ENCODE results near the gene TRAF2. TPM values are rescaled to one million over a fixed set of nuclear protein-coding genes. Genes with fewer than 3 reads are reported as not detected.
A peak's percentile ranks its signal among the peaks of the same experiment; 100 is the strongest.

The TRAF2 gene
- total and polyA plus RNA-seq, 2 of the 4 experiments (the other 2 are of a cell fraction): 6.6 to 12.0 TPM

DNA sequence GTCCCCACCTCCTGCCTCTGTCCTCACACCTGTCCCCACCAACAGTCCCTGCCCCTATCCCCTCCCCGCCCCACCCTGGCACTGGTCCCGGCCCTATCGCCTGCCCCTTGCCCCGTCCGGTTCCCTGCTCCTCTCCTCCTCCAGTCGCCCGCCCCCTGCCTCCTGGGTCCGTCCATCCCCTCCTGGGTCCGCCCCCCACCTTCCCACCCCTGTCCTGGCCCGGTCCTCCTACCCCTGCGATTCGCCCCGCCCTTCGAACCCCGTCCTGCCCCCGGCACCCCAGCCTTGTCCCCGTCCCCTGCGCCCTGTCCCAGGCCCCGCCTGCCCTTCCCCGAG is 20.6 kb upstream of the TRAF2 start:
- dilution Hi-C loops (cut with HindIII; ENCODE audit: low sequenced_read_pairs, unreplicated experiment): no loop called here
- BruUV-seq (replicated peaks): no TSS peak
- ChIA-PET POLR2A (ENCODE audit: unreplicated experiment) (no interaction called here), CTCF (no interaction called here)
- H2BK15ac ChIP-seq (ENCODE audit: low read depth, low read length): no peak overlapping the region
- no peak overlapping the region for H3K18ac ChIP-seq (ENCODE audit: low read depth, low read length)
- H4K5ac ChIP-seq (ENCODE audit: low read depth, low read length): no peak overlapping the region
- peak overlapping the region; percentile 76 for H3K27ac ChIP-seq (ENCODE audit: insufficient read depth, low read length)
- H4K91ac ChIP-seq (ENCODE audit: insufficient read depth, low read depth, low read length): no peak overlapping the region; the same call in 1 of the 2 replicates
- H3K9ac ChIP-seq (ENCODE audit: low read depth, low read length): peak overlapping the region; percentile 68
- no peak overlapping the region for H3K14ac ChIP-seq (replicated peaks; ENCODE audit: low read depth, low read length)
- peaks cover 5% of the 10 kb centered on the region for H3K9me1 ChIP-seq (ENCODE audit: insufficient read depth, low read length)
- peak; percentile 34 for ATAC-seq (ENCODE audit: low read depth)
- H3K27me3 ChIP-seq (ENCODE audit: control insufficient read depth, insufficient read depth, low read length): no peaks in the 10 kb centered on the region
- in situ Hi-C loops (cut with MboI; ENCODE audit: low sequenced_read_pairs): no loop called here
- peak overlapping the region; percentile 92 for H3K4me2 ChIP-seq (ENCODE audit: low read depth, low read length)
- H2BK120ac ChIP-seq (ENCODE audit: low read depth, low read length): 0 out of 2 replicates have a peak overlapping the region, but pooled peaks have one; percentile 21
- 0% methylated on average over 5 of the region's 20 CpGs; no CpG with 5 or more reads in 1 of the 2 experiments for WGBS, 2 experiments (ENCODE audit: extremely low coverage in 2 of 2, insufficient read length in 1 of 2)
- peak overlapping the region; percentile 49 for H2BK5ac ChIP-seq (ENCODE audit: low read depth, low read length, poor library complexity, severe bottlenecking)
- peak overlapping the region; percentile 98 for H3K4ac ChIP-seq (ENCODE audit: low read depth, low read length)
- H3K9me3 ChIP-seq (ENCODE audit: control insufficient read depth, insufficient read depth, low read length): peaks cover 2% of the 10 kb centered on the region; the same call in 1 of the 2 replicates
- no peak overlapping the region; a peak in 3 of 4 replicates for H4K8ac ChIP-seq (ENCODE audit: low read depth in 2 of 2, low read length in 2 of 2)
- intact Hi-C loops (cut with micrococcal nuclease): no loop called here
- peaks cover 3% of the 10 kb centered on the region for H3K4me1 ChIP-seq (ENCODE audit: control insufficient read depth, insufficient read depth, low read length)
- H2BK20ac ChIP-seq (ENCODE audit: low read depth, low read length): no peak overlapping the region
- peak overlapping the region; percentile 95 for H2AK9ac ChIP-seq (replicated peaks; ENCODE audit: low read depth, low read length, poor library complexity)
- peak overlapping the region; percentile 43 for H2AK5ac ChIP-seq (ENCODE audit: low read depth, low read length)
- H3K56ac ChIP-seq (ENCODE audit: extremely low read depth, insufficient read depth, low read length): no peak overlapping the region
- TF ChIP-seq, protein P1, sequence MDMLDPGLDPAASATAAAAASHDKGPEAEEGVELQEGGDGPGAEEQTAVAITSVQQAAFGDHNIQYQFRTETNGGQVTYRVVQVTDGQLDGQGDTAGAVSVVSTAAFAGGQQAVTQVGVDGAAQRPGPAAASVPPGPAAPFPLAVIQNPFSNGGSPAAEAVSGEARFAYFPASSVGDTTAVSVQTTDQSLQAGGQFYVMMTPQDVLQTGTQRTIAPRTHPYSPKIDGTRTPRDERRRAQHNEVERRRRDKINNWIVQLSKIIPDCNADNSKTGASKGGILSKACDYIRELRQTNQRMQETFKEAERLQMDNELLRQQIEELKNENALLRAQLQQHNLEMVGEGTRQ (IDR thresholded peaks at IDR 0.05; ENCODE audit: low read depth, low read length): no peak
- TF ChIP-seq NFE2L2 (IDR thresholded peaks at IDR 0.05; ENCODE audit: low read depth, low read length) (no peak), CEBPB (IDR thresholded peaks at IDR 0.05; ENCODE audit: low read depth, low read length) (no peak), SMC3 (IDR thresholded peaks at IDR 0.05; ENCODE audit: low read depth, low read length) (no peak), MXI1 (IDR thresholded peaks at IDR 0.05; ENCODE audit: borderline replicate concordance, low read depth, low read length) (no peak), MAZ (IDR thresholded peaks at IDR 0.05; ENCODE audit: borderline replicate concordance, low read depth, low read length) (no peak), RAD21 (IDR thresholded peaks at IDR 0.05; ENCODE audit: low read length) (no peak), MAFK (IDR thresholded peaks at IDR 0.05; ENCODE audit: low read depth, low read length) (no peak), POLR2A (IDR thresholded peaks at IDR 0.05; ENCODE audit: low read depth, low read length) (no peak; the same call in 1 of the 2 replicates), FOS (IDR thresholded peaks at IDR 0.05; ENCODE audit: low read depth, low read length) (no peak)
- TF ChIP-seq, protein P2, sequence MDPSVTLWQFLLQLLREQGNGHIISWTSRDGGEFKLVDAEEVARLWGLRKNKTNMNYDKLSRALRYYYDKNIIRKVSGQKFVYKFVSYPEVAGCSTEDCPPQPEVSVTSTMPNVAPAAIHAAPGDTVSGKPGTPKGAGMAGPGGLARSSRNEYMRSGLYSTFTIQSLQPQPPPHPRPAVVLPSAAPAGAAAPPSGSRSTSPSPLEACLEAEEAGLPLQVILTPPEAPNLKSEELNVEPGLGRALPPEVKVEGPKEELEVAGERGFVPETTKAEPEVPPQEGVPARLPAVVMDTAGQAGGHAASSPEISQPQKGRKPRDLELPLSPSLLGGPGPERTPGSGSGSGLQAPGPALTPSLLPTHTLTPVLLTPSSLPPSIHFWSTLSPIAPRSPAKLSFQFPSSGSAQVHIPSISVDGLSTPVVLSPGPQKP (IDR thresholded peaks at IDR 0.05; ENCODE audit: borderline replicate concordance, low read depth, low read length): no peak
- TF ChIP-seq, protein P3, sequence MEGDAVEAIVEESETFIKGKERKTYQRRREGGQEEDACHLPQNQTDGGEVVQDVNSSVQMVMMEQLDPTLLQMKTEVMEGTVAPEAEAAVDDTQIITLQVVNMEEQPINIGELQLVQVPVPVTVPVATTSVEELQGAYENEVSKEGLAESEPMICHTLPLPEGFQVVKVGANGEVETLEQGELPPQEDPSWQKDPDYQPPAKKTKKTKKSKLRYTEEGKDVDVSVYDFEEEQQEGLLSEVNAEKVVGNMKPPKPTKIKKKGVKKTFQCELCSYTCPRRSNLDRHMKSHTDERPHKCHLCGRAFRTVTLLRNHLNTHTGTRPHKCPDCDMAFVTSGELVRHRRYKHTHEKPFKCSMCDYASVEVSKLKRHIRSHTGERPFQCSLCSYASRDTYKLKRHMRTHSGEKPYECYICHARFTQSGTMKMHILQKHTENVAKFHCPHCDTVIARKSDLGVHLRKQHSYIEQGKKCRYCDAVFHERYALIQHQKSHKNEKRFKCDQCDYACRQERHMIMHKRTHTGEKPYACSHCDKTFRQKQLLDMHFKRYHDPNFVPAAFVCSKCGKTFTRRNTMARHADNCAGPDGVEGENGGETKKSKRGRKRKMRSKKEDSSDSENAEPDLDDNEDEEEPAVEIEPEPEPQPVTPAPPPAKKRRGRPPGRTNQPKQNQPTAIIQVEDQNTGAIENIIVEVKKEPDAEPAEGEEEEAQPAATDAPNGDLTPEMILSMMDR (conservative IDR thresholded peaks at IDR 0.05; ENCODE audit: low read depth, low read length): no peak
- H3K4me3 ChIP-seq (ENCODE audit: insufficient read depth, low read depth, low read length): peak overlapping the region; percentile 71
- peaks cover 33% of the 10 kb centered on the region for H3K36me3 ChIP-seq (ENCODE audit: control insufficient read depth, insufficient read depth, low read length)
- no peak for DNase-seq
- no peak overlapping the region for H3K23ac ChIP-seq (ENCODE audit: low read depth, low read length)
- H2AFZ ChIP-seq (replicated peaks; ENCODE audit: low read length, poor library complexity): peak overlapping the region; percentile 96
- peaks cover 16 to 45% of the 10 kb centered on the region in 2 experiments for H3K79me1 ChIP-seq (ENCODE audit: low read depth in 1 of 2, low read length in 2 of 2)
- peaks cover 13% of the 10 kb centered on the region for H4K20me1 ChIP-seq (ENCODE audit: insufficient read depth, low read length)
